ENCODE results near the gene PCSK1N. TPM values are rescaled to one million over a fixed set of nuclear protein-coding genes. Genes with fewer than 3 reads are reported as not detected.

PCSK1N gene
- total and polyA plus RNA-seq, 2 of the 13 experiments (the other 11 are each of a cell fraction or from before 2014, with no cell fraction given) = 4.5 to 14.0 TPM

GRCh38 chrX:48801280-48802088 is 33.9 kb downstream of the PCSK1N start, which contains the start of gene HDAC6 (continued):
- TF ChIP-seq YEATS4 (CRISPR knock-in tag; IDR thresholded peaks at IDR 0.05; ENCODE audit: borderline replicate concordance) (peak; percentile 46), ZNF484 (CRISPR knock-in tag; IDR thresholded peaks at IDR 0.05; ENCODE audit: borderline replicate concordance, low read depth) (no peak), STAT6 (CRISPR knock-in tag; IDR thresholded peaks at IDR 0.05; ENCODE audit: borderline replicate concordance) (no peak), RBM39 (IDR thresholded peaks at IDR 0.05; ENCODE audit: low read depth, low read length, poor library complexity, severe bottlenecking) (no peak), SRF (IDR thresholded peaks at IDR 0.05; ENCODE audit: low read depth, low read length) (peak; percentile 79), FOXP1 (IDR thresholded peaks at IDR 0.05) (no peak), FOXP1 (CRISPR knock-in tag; IDR thresholded peaks at IDR 0.05) (no peak), KDM1A (CRISPR knock-in tag; IDR thresholded peaks at IDR 0.05) (no peak), KAT8 (CRISPR knock-in tag; IDR thresholded peaks at IDR 0.05) (peak; percentile 97)
